ENCODE measurements around the gene CUL4A. TPM values are rescaled to one million over a fixed set of nuclear protein-coding genes. Genes with fewer than 3 reads are reported as not detected.

CUL4A gene
- total and polyA plus RNA-seq, 2 donors (not counting 3 experiments of a cell fraction or from before 2014, with no cell fraction given), result 37.9 to 80.0 TPM

- H2AFZ ChIP-seq (ENCODE audit: low read depth, low read length), result no peak overlapping the region
- no peaks in the 10 kb centered on the region for H3K27me3 ChIP-seq (ENCODE audit: control insufficient read depth in 2 of 2, insufficient read depth in 2 of 2, low read length in 2 of 2)
- FAIRE-seq (no peak), DNase-seq (ENCODE audit: low read depth, low spot score) (no peak)
- no peak overlapping the region for H3K4me2 ChIP-seq (ENCODE audit: insufficient read depth, low read length)
- H3K27ac ChIP-seq (ENCODE audit: insufficient read depth, low read depth, low read length), result no peak overlapping the region
- no peaks in the 10 kb centered on the region for H4K20me1 ChIP-seq (replicated peaks; ENCODE audit: control insufficient read depth, extremely low read depth, insufficient read depth, low read length)
- POLR2A ChIA-PET, result no interaction called here
- TF ChIP-seq MYC (IDR thresholded peaks at IDR 0.05; ENCODE audit: low read depth, low read length) (no peak), MAX (IDR thresholded peaks at IDR 0.05; ENCODE audit: insufficient read depth, insufficient read length) (no peak), CTCF (IDR thresholded peaks at IDR 0.05; ENCODE audit: extremely low read depth in 1 of 2, insufficient read depth in 1 of 2, low read depth in 1 of 2, low read length in 2 of 2) (no peak), JUN (IDR thresholded peaks at IDR 0.05; ENCODE audit: borderline replicate concordance, insufficient read depth, insufficient read length, low read depth) (no peak), EZH2 (IDR thresholded peaks at IDR 0.05; ENCODE audit: borderline replicate concordance, low read depth, low read length, severe bottlenecking) (no peak), POLR2A (IDR thresholded peaks at IDR 0.05; ENCODE audit: low read depth, low read length) (no peak), GATA2 (IDR thresholded peaks at IDR 0.05; ENCODE audit: insufficient read depth, insufficient read length, low read depth, low read length) (no peak), POLR2AphosphoS5 (IDR thresholded peaks at IDR 0.05; ENCODE audit: insufficient read depth, low read depth, low read length) (no peak), FOS (IDR thresholded peaks at IDR 0.05; ENCODE audit: borderline replicate concordance, insufficient read depth, low read length) (no peak)
- H3K9me1 ChIP-seq (replicated peaks; ENCODE audit: control insufficient read depth, extremely low read depth, insufficient read depth, low read length), result no peaks in the 10 kb centered on the region
- H3K9ac ChIP-seq (replicated peaks; ENCODE audit: extremely low read depth, insufficient read depth, low read length), result no peak overlapping the region
- BruUV-seq (replicated peaks), result no TSS peak
- no peaks in the 10 kb centered on the region for H3K4me1 ChIP-seq (ENCODE audit: control insufficient read depth, extremely low read depth, insufficient read depth, low read length)
- no peak overlapping the region for H3K4me3 ChIP-seq (replicated peaks in 1 of 3; ENCODE audit: insufficient read depth in 1 of 3, low read depth in 1 of 3, low read length in 3 of 3)
- peaks cover 10 to 37% of the 10 kb centered on the region in 2 experiments for H3K36me3 ChIP-seq (ENCODE audit: control insufficient read depth in 2 of 2, extremely low read depth in 1 of 2, insufficient read depth in 2 of 2, low read length in 2 of 2)
- H3K79me2 ChIP-seq (ENCODE audit: control insufficient read depth, insufficient read depth, low read length), result peaks cover 35% of the 10 kb centered on the region
- no peaks in the 10 kb centered on the region for H3K9me3 ChIP-seq (replicated peaks; ENCODE audit: control insufficient read depth, insufficient read depth, low read length)
- CTCF ChIA-PET, result interaction anchor here (1.6 kb wide), 1 partner anchor 30 kb away, joined by 3 read pairs; no protein-coding TSS in a partner anchor
- intact Hi-C loops (cut with micrococcal nuclease), result loop anchor here (5.0 kb wide), 1 partner anchor 282 kb away; no protein-coding TSS in a partner anchor
- dilution Hi-C loops (cut with MboI; ENCODE audit: extremely low pct_ligation_motif_present, low sequenced_read_pairs), result no loop called here
Measured at GRCh38 chr13:113224486-113224885, 15.1 kb downstream of the CUL4A start.

Measured in endothelial cell of umbilical vein (primary cell).